Stimulated activated naive CD8-positive, alpha-beta T cell treated with anti-CD3 and anti-CD28 coated beads, Interleukin-15, amount 100 ng/mL, for 72 hours (primary cell): ENCODE measurements around the gene EIF1B.
"Not testable (repeated sequence)": the region's sequence is repeated elsewhere in the genome, so short reads cannot be mapped to it uniquely, and the experiment has no call there.

Experiments used
- ATAC-seq: fragments of 150-1000 bp; cut with Tn5 transposase; 2 replicates; pipeline ENCODE4 v1.10.0; 2021; ENCODE audit warnings: mild to moderate bottlenecking, moderate library complexity
- DNase-seq, 2 donors: peaks; one replicate each; pipeline ENCODE4 v3.0.0; 2021 to 2022
- H3K27ac Mint-ChIP-seq, 2 donors: one replicate each; pipeline ENCODE4 v1.8.0; 2022; ENCODE audit warnings: mild to moderate bottlenecking in 2 of 2, mixed read lengths in 2 of 2, moderate library complexity in 2 of 2
- H3K27me3 Mint-ChIP-seq: one replicate; pipeline ENCODE4 v1.8.0; 2022; ENCODE audit warnings: mixed read lengths
- H3K4me1 Mint-ChIP-seq: one replicate; pipeline ENCODE4 v1.8.0; 2022; ENCODE audit warnings: mild to moderate bottlenecking, mixed read lengths
- H3K4me3 Mint-ChIP-seq, 2 donors: one replicate each; pipeline ENCODE4 v1.8.0; 2022; ENCODE audit warnings: mild to moderate bottlenecking in 2 of 2, mixed read lengths in 2 of 2, moderate library complexity in 1 of 2
- H3K9me3 Mint-ChIP-seq, 2 donors: one replicate each; pipeline ENCODE4 v1.8.0; 2022; ENCODE audit warnings: mixed read lengths in 2 of 2

EIF1B gene

DNA sequence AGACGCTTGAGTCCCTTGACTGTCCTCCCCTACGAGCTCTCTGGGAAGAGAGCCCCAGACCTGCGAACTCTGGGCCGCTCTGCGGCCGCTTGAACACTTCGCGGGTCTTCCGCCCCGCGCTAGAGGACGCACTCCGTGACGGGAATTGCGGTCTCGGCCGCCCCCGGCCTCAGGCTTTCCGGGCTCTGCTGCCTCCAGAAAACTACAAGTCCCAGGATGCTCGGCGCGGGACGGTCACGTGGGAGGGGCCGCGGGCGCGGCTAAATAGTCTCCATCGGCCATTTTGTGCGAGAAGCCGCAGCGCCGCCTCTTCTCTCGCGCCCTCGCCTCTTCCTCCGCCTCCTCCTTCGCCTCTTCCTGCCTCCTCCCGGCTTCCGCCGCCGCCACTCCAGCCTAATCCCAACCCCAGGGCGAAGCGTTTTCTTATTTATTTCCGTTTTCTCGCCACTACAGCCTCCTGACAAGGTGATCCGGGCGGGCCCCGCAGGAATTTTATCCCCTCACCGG lies at the start of gene EIF1B:
TSS of gene EIF1B (plus strand) at position 290 of the 507 bp plus-strand sequence. CDS start 235 bp downstream, outside the sequence.
- Mint-ChIP-seq H3K4me1 (peaks cover 17% of the 10 kb centered on the region), H3K9me3 (no peaks in the 10 kb centered on the region), H3K27me3 (no peaks in the 10 kb centered on the region), H3K4me3 (peak within 1 kb of the TSS; percentile 97), H3K27ac (peak within 1 kb of the TSS; percentile 99 to 100)
- DNase-seq (peak; percentile 97 to 99), ATAC-seq (peak; percentile 95)

DNA sequence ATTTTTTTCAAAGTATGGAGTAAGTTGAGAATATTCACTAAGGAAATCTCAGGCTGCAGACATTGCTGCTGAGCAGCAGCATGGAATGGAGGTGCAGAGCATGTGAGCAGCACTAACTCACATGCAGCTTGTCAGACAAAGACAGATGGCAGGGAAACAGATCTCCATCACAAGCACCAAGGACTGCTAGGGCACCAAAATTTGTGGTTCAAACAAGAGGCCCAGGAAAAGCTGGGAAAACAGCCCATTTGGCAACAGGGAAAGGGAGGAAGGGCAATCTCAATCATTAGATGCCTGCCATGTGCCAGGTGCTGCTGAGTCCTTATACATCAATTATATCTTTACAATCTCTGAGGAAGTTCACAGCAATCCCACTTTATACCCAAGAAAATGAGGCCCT lies 47.2 kb upstream of the EIF1B start:
- ATAC-seq, result no peak
- Mint-ChIP-seq H3K27ac (peak overlapping the region in 1 of 2 donors; percentile 28), H3K9me3 (no peaks in the 10 kb centered on the region), H3K27me3 (no peaks in the 10 kb centered on the region), H3K4me3 (no peak overlapping the region), H3K4me1 (no peaks in the 10 kb centered on the region)
- DNase-seq, result no peak

GRCh38 chr3:40264451-40264850 lies 45.1 kb upstream of the EIF1B start:
- H3K4me1 Mint-ChIP-seq, result no peaks in the 10 kb centered on the region
- no peak overlapping the region for H3K4me3 Mint-ChIP-seq
- no peaks in the 10 kb centered on the region for H3K9me3 Mint-ChIP-seq
- no peaks in the 10 kb centered on the region for H3K27me3 Mint-ChIP-seq
- no peak for DNase-seq
- ATAC-seq, result no peak
- H3K27ac Mint-ChIP-seq, result no peak overlapping the region

- H3K27me3 Mint-ChIP-seq, result no peaks in the 10 kb centered on the region
- DNase-seq (no peak), ATAC-seq (no peak)
- no peaks in the 10 kb centered on the region for H3K9me3 Mint-ChIP-seq
- H3K4me3 Mint-ChIP-seq, result no peak overlapping the region
- H3K27ac Mint-ChIP-seq, result peak overlapping the region in 1 of 2 donors; percentile 3
- no peaks in the 10 kb centered on the region for H3K4me1 Mint-ChIP-seq
These were observed 44.3 kb upstream of the EIF1B start for GRCh38 chr3:40265181-40265580.

DNA sequence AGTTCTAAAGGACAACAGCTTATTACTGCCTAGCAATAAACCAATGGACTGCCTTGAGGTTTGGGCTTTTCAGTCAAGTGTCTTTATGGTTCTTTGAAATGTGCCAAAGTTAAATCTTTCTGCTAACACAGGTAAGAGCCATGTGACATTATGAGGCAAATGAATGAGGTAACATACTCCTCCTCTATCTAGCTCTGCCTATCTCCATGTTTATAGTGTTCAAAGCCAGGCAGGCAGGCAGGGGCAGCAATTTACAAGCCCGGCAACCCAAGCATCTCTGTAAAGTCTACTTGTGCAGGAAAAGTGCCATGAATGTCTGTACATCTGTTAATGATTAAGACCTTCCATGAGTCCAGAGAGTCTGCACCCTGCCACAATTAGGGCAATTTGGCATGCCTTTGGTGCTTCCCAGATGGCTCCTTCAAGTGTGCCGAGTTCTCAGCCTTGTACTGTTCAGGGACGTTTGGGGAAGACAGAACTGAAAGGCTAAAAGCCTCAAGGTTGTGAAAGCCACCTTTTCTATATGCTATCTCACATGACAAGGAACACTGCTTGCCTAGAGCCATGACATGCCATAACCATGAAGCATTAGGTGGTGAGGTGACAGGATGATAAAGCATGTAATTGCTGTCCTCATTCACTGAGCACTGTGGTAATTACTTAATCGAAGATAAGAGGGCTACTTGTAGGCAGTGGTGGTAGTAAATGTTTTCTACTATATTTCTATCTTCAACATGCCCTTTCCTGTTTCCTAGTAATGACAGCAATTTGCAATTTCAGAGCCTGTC lies 41.4 kb upstream of the EIF1B start:
- ATAC-seq (no peak), DNase-seq (no peak)
- Mint-ChIP-seq H3K4me3 (no peak overlapping the region), H3K27me3 (no peaks in the 10 kb centered on the region), H3K4me1 (no peaks in the 10 kb centered on the region), H3K9me3 (no peaks in the 10 kb centered on the region), H3K27ac (peak overlapping the region in 1 of 2 donors; percentile 10)

- ATAC-seq (no peak), DNase-seq (no peak)
- peak overlapping the region in 1 of 2 donors; percentile 10 for H3K27ac Mint-ChIP-seq
- no peaks in the 10 kb centered on the region for H3K9me3 Mint-ChIP-seq
- no peak overlapping the region for H3K4me3 Mint-ChIP-seq
- H3K4me1 Mint-ChIP-seq, result no peaks in the 10 kb centered on the region
- no peaks in the 10 kb centered on the region for H3K27me3 Mint-ChIP-seq
These were observed 40.5 kb upstream of the EIF1B start for GRCh38 chr3:40268802-40269524.

DNA sequence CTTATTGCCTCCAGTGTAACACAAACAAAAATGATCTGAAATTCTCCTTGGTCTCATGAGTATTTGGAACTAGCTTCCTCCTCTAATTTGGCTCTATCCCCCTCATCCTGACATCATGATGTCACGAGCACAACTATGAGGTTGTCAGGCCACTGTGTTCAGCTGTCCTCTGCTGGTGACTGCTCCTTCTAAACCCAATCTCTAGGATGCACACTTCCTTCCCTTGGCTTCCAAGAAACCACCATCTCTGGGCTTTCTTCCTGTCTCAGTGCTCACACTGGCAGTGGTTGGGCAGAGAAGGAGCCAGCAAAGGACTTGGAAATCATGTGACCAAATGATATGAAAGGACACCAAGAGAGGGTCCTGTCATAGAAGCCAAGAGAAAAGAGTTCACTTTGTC lies 30.7 kb upstream of the EIF1B start:
- DNase-seq (no peak), ATAC-seq (no peak)
- Mint-ChIP-seq H3K27ac (no peak overlapping the region), H3K4me1 (no peaks in the 10 kb centered on the region), H3K9me3 (no peaks in the 10 kb centered on the region), H3K4me3 (no peak overlapping the region), H3K27me3 (no peaks in the 10 kb centered on the region)

DNA sequence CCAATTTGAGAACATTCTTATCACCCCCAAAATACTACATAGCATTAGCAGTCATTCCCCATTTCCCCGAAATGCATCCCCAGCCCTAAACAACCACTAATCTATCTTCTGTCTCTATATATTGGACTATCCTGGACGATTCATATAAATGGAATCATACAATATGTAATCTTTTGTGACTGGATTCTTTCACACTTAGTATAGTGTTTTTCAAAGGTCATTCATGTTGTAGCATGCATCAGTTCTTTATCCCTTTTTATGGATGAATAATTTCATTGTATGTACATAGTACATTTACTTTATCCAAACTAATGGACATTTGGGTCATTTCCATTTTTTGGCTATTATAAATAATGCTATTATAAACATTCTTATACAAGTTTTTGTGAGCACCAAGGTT lies 27.5 kb upstream of the EIF1B start:
- peaks cover 0 to 4% of the 10 kb centered on the region in 2 donors for H3K9me3 Mint-ChIP-seq
- no peaks in the 10 kb centered on the region for H3K27me3 Mint-ChIP-seq
- no peak overlapping the region for H3K27ac Mint-ChIP-seq
- no peaks in the 10 kb centered on the region for H3K4me1 Mint-ChIP-seq
- ATAC-seq (no peak), DNase-seq (no peak)
- no peak overlapping the region for H3K4me3 Mint-ChIP-seq

DNA sequence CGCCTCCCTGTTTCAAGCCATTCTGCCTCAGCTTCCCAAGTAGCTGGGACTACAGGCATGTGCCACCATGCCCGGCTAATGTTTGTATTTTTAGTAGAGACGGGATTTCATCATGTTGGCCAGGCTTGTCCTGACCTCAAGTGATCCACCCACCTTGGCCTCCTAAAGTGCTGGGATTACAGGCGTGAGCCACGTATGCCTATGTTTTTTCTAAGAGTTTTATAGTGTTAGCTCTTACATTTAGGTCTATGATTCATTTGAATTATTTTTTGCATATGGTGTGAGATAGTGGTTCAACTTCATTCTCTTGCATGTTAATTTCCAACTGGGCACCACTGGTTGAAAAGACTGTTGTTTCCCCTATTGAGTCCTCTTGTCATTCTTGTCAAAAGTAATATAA lies 26.4 kb upstream of the EIF1B start:
- not testable (repeated sequence) for ATAC-seq, H3K27me3 Mint-ChIP-seq, H3K27ac Mint-ChIP-seq, DNase-seq, H3K4me3 Mint-ChIP-seq, H3K4me1 Mint-ChIP-seq, H3K9me3 Mint-ChIP-seq

- H3K27me3 Mint-ChIP-seq, result no peaks in the 10 kb centered on the region
- H3K4me1 Mint-ChIP-seq, result no peaks in the 10 kb centered on the region
- H3K9me3 Mint-ChIP-seq, result peaks cover 4 to 6% of the 10 kb centered on the region in 2 donors
- no peak overlapping the region for H3K4me3 Mint-ChIP-seq
- H3K27ac Mint-ChIP-seq, result no peak overlapping the region
- no peak for ATAC-seq
- DNase-seq, result no peak
These were observed 22.3 kb upstream of the EIF1B start for GRCh38 chr3:40287248-40287647.

- DNase-seq, result no peak
- H3K27ac Mint-ChIP-seq, result no peak overlapping the region
- no peaks in the 10 kb centered on the region for H3K27me3 Mint-ChIP-seq
- peak; percentile 18 for ATAC-seq
- H3K9me3 Mint-ChIP-seq, result peaks cover 2 to 6% of the 10 kb centered on the region in 2 donors
- no peaks in the 10 kb centered on the region for H3K4me1 Mint-ChIP-seq
- no peak overlapping the region for H3K4me3 Mint-ChIP-seq
These were observed 19.1 kb upstream of the EIF1B start for GRCh38 chr3:40290396-40290795.

DNA sequence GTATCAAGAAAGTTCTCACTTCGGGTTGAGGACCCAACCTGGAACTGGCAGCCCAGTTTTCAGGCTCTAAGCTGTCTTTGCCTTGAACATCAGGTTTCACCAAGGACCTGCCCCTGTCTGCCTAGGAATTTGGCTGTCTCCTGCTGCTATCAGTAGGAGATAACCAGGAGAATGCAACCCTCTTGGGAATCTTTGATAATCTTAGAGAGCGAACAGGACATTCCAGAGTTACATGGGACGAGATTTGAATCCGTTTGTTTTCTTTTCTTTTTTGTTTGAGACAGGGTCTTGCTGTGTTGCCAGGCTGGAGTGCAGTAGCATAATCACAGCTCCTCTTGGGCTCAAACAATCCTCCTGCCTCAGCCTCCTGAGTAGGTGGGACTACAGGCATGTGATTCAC lies 18.0 kb upstream of the EIF1B start:
- Mint-ChIP-seq H3K27ac (no peak overlapping the region), H3K4me3 (no peak overlapping the region), H3K9me3 (peaks cover 0 to 6% of the 10 kb centered on the region in 2 donors), H3K4me1 (no peaks in the 10 kb centered on the region), H3K27me3 (no peaks in the 10 kb centered on the region)
- DNase-seq (no peak), ATAC-seq (no peak)

DNA sequence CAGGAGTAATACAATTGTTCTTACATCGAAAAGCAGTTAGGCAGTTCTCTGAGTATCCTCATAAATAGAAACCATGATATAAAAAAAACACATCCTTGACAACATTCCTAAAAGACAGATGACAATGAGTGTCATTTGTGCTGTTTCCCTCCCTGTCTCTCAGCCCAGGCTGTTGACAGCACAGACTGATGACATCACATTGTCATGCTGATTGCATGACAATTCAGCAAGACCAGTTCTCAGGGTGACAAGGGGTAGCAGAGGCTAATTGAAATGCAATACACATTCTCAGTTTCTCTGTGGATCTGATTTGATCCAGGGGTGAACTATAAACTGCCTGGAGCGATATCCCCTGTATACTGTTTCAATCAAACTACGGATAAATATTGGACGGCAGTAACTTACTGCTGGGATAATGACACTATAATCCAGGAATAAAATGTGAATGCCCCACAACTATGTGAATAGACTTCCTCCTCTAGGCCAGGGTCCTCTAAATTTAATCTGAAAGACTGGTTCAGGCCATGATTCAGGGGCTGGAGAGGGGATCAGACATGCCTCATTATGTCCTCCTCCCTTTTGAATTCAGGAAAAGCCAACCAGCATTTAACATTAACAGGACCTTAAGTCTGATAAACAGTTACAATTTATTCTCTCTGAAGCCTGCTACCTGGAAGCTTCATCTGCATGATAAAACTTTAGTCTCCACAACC lies 16.7 kb upstream of the EIF1B start:
- Mint-ChIP-seq H3K27ac (no peak overlapping the region), H3K9me3 (peaks cover 0 to 6% of the 10 kb centered on the region in 2 donors), H3K27me3 (no peaks in the 10 kb centered on the region), H3K4me3 (no peak overlapping the region), H3K4me1 (no peaks in the 10 kb centered on the region)
- DNase-seq, result no peak
- no peak for ATAC-seq

- Mint-ChIP-seq H3K27ac (no peak overlapping the region), H3K4me3 (no peak overlapping the region), H3K9me3 (peaks cover 0 to 6% of the 10 kb centered on the region in 2 donors), H3K27me3 (no peaks in the 10 kb centered on the region), H3K4me1 (no peaks in the 10 kb centered on the region)
- DNase-seq (no peak), ATAC-seq (no peak)
These were observed 15.1 kb upstream of the EIF1B start for GRCh38 chr3:40294434-40294833.

GRCh38 chr3:40298075-40298474 lies 11.4 kb upstream of the EIF1B start:
- Mint-ChIP-seq H3K9me3 (no peaks in the 10 kb centered on the region), H3K4me3 (no peak overlapping the region), H3K27ac (no peak overlapping the region), H3K4me1 (no peaks in the 10 kb centered on the region), H3K27me3 (no peaks in the 10 kb centered on the region)
- DNase-seq (no peak), ATAC-seq (no peak)
